Dendritic cell treated with granulocyte-macrophage colony-stimulating factor and Interleukin-4, amounts not matched to agents 40 ng/mL and 50 ng/mL, for 4 days (primary cell): ENCODE measurements around the gene NR4A3.
"Not testable (repeated sequence)": the region's sequence is repeated elsewhere in the genome, so short reads cannot be mapped to it uniquely, and the experiment has no call there.

Source experiments
- H3K27ac Mint-ChIP-seq: one replicate; pipeline ENCODE4 v1.8.0; 2022; ENCODE audit warnings: mild to moderate bottlenecking, mixed read lengths
- H3K27me3 Mint-ChIP-seq: one replicate; pipeline ENCODE4 v1.8.0; 2022; ENCODE audit warnings: mild to moderate bottlenecking, mixed read lengths
- H3K36me3 Mint-ChIP-seq: one replicate; pipeline ENCODE4 v1.8.0; 2022; ENCODE audit warnings: low read depth, mixed read lengths
- H3K4me1 Mint-ChIP-seq: one replicate; pipeline ENCODE4 v1.8.0; 2022; ENCODE audit warnings: low read depth, mixed read lengths
- H3K4me3 Mint-ChIP-seq: one replicate; pipeline ENCODE4 v1.8.0; 2022; ENCODE audit warnings: mild to moderate bottlenecking, moderate library complexity, mixed read lengths
- H3K9me3 Mint-ChIP-seq: one replicate; pipeline ENCODE4 v1.8.0; 2022; ENCODE audit warnings: mixed read lengths
- intact Hi-C: fragments of 100-400 bp; cut with micrococcal nuclease; formaldehyde crosslinking; loops from one replicate; pipeline ENCODE4 v1.15.0; 2022

The NR4A3 gene

GRCh38 chr9:99821396-99822108 lies at the start of gene NR4A3:
Gene NR4A3, plus strand, starts transcription at chr9:99821885. Its CDS starts 6,158 bp downstream, at chr9:99828043.
- Mint-ChIP-seq H3K27ac (peak within 1 kb of the TSS; percentile 87), H3K27me3 (peaks cover 49% of the 10 kb centered on the region), H3K4me3 (peak within 1 kb of the TSS; percentile 92), H3K36me3 (peaks cover 16% of the 10 kb centered on the region), H3K9me3 (no peaks in the 10 kb centered on the region), H3K4me1 (peaks cover 58% of the 10 kb centered on the region)
- intact Hi-C loops = loop anchor here (2.0 to 10.0 kb wide), 4 partner anchors 161 to 639 kb away; no protein-coding TSS in a partner anchor

DNA sequence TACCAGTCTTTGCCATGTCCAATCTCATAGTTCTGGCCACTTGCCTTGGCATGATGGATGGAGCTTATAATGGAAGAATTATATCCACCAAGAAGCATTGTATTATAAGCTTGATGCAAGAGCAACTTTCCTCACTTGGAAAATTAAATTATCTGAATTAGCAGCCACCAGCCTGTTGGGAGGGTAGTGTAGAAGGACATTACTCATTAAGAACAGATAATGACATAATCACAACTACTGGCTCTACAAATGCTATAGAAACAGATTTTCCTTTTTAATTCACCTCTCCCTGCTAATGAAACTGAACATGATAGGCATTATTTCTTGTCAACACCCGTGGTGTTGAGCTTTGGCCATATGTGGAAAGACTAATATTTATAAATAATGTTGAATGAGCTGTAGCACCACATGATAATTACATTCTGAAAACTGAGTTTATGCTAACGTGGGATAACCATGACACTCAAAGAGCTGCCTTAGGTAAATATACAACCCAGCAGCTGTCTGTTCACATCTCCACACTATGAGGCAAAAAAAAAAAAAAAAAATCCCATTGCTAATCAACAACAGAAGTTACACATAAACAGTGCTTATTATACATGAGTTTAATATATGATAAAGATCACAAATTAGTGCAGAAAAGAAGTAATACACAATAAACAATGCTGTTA lies 48.1 kb upstream of the NR4A3 start:
- intact Hi-C loops = no loop called here
- H3K4me3 Mint-ChIP-seq = no peak overlapping the region
- H3K27me3 Mint-ChIP-seq = peaks cover 2% of the 10 kb centered on the region
- no peaks in the 10 kb centered on the region for H3K4me1 Mint-ChIP-seq
- no peaks in the 10 kb centered on the region for H3K36me3 Mint-ChIP-seq
- H3K27ac Mint-ChIP-seq = no peak overlapping the region
- H3K9me3 Mint-ChIP-seq = no peaks in the 10 kb centered on the region

DNA sequence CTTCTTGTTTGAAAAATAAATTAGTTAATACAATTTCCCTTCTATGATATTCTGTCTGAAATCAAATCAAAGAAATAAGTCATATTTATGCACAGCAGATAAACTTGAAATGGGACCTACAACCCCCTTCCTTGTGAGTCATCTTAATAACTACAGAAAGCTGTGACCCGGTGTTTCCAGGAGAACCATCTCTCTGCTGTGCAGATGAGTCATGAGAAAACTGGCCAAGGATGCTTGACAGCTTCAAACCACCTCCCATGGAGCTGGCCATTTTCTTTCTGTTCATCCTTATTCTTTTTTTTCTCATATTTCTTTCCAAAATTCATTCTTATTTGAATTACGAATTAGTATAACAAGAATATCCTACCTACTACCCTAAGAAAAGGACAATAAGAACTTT lies 43.4 kb upstream of the NR4A3 start:
- Mint-ChIP-seq H3K4me1 (peaks cover 5% of the 10 kb centered on the region), H3K36me3 (no peaks in the 10 kb centered on the region), H3K27ac (no peak overlapping the region), H3K27me3 (peaks cover 2% of the 10 kb centered on the region), H3K9me3 (no peaks in the 10 kb centered on the region), H3K4me3 (no peak overlapping the region)
- intact Hi-C loops = no loop called here

GRCh38 chr9:99778836-99779235 lies 42.8 kb upstream of the NR4A3 start:
- H3K27ac Mint-ChIP-seq = no peak overlapping the region
- intact Hi-C loops = no loop called here
- no peak overlapping the region for H3K4me3 Mint-ChIP-seq
- H3K36me3 Mint-ChIP-seq = no peaks in the 10 kb centered on the region
- H3K27me3 Mint-ChIP-seq = peaks cover 2% of the 10 kb centered on the region
- H3K9me3 Mint-ChIP-seq = no peaks in the 10 kb centered on the region
- peaks cover 5% of the 10 kb centered on the region for H3K4me1 Mint-ChIP-seq

DNA sequence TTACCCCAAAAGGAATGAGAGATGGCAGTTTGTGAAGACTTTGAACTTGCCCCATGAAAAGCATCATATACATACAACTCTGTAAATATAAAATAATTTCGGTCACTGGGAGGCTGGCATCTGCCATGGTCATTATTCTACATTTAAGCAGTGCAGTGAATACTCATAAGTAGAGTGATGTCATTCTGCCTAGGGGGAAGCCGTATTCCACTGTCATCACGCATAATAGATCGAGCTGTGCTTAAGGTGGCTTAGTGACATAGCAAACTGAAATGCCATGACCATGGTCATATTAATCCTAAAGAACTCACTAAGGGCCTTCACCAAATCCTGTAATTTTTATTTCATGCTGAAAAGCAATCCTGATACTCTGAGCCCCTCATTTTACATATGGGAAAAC lies 42.4 kb upstream of the NR4A3 start:
- Mint-ChIP-seq H3K4me1 (peaks cover 5% of the 10 kb centered on the region), H3K4me3 (no peak overlapping the region), H3K27ac (no peak overlapping the region), H3K27me3 (peaks cover 2% of the 10 kb centered on the region), H3K9me3 (no peaks in the 10 kb centered on the region), H3K36me3 (no peaks in the 10 kb centered on the region)
- intact Hi-C loops = no loop called here

DNA sequence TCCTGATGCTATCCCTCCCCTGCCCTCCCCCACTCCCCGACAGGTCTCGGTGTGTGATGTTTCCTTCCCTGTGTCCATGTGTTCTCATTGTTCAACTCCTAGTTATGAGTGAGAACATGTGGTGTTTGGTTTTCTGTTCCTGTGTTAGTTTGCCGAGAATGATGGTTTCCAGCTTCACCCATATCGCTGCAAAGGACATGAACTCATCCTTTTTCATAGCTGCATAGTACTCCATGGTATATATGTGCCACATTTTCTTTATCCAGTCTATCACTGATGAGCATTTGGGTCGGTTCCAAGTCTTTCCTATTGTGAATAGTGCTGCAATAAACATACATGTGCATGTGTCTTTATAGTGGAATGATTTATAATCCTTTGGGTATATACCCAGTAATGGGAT lies 39.3 kb upstream of the NR4A3 start:
- H3K27me3 Mint-ChIP-seq, H3K36me3 Mint-ChIP-seq, H3K4me3 Mint-ChIP-seq, H3K27ac Mint-ChIP-seq, H3K9me3 Mint-ChIP-seq, intact Hi-C loops, H3K4me1 Mint-ChIP-seq: not testable (repeated sequence)

DNA sequence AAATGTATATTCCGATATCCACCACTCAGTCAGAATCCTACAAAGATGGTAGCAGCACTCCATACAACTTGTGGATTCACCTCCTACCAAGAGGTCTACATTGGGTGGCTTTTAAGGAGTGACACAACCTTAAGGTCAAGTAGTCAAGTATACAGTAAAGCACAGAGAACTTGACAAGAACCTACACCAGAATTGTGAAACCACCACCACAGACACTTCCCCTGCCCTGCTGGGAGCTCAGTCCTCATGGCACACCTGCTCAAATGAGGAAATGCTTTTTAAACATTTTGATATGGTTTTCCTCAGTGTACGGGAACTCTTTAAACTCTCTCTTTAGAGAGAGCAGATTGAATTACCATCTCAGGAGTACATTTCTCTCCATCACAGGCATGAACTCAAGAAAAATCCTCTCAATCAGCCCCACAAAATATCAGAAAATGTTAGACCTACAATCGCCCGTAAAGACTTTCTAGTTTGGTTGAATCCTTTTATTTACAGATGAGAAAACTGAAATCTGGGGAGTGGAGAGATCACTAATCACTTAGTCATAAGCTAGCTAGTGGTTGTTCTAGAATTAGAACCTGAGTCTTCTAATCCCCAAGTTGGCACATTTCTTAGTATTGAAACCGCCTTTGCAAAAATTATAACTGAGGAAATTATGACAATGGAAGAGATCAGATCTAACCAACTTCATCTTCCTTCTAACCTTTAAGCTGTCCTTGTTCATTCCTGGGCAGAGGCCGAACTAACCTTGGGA lies 38.5 kb upstream of the NR4A3 start:
- peaks cover 14% of the 10 kb centered on the region for H3K4me1 Mint-ChIP-seq
- no peak overlapping the region for H3K4me3 Mint-ChIP-seq
- no peaks in the 10 kb centered on the region for H3K36me3 Mint-ChIP-seq
- intact Hi-C loops = no loop called here
- no peak overlapping the region for H3K27ac Mint-ChIP-seq
- no peaks in the 10 kb centered on the region for H3K9me3 Mint-ChIP-seq
- H3K27me3 Mint-ChIP-seq = no peaks in the 10 kb centered on the region

DNA sequence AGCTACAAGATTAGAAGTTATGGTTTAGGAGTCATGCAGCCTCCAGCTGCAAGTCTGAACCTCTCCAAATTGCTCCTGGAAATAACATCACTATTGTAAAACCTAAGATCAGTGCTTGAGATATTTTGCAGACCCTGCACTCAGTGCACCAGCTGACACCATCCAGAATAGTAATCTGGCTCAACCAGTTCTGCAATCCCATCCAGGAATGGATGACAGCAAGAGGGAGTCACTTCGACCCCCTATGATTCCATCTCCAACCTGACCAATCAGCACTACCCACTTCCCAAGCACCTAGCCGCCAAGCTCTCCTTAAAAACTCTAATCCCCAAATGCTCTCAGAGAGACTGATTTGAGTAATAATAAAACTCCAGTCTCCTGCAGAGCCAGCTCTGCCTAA lies 37.9 kb upstream of the NR4A3 start:
- H3K27me3 Mint-ChIP-seq = no peaks in the 10 kb centered on the region
- H3K4me3 Mint-ChIP-seq = no peak overlapping the region
- no peaks in the 10 kb centered on the region for H3K36me3 Mint-ChIP-seq
- H3K4me1 Mint-ChIP-seq = peaks cover 14% of the 10 kb centered on the region
- no peak overlapping the region for H3K27ac Mint-ChIP-seq
- intact Hi-C loops = no loop called here
- H3K9me3 Mint-ChIP-seq = no peaks in the 10 kb centered on the region

DNA sequence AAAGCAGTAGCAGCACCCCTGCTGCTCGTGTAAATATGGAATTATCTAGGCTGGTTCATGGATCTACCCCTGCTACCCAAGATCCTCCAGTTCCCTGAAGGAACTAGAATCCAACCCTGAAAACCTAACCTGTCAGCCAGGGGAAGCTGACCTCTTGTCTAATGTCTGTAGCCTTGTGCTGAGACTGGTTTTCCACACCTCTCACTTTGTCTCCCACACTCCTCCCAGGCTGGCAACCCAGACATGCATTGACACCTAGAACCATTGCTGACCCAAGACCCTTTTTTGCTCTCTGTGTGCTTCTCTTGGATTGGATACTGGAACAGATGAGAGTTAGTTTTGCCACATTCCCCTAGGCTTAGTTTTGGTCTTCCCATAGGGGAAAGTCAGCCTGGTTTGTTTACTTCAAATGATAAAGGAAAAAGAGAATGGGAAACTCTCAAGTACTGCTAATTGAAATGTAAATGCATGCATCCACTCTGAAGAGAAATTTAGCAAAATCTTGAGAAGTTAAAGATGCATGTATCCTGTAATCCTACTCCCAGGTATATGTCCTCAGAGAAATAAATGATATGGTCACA lies 36.6 kb upstream of the NR4A3 start:
- Mint-ChIP-seq H3K27me3 (no peaks in the 10 kb centered on the region), H3K27ac (no peak overlapping the region), H3K9me3 (no peaks in the 10 kb centered on the region), H3K4me1 (peaks cover 14% of the 10 kb centered on the region), H3K36me3 (no peaks in the 10 kb centered on the region), H3K4me3 (no peak overlapping the region)
- intact Hi-C loops = no loop called here

- no peaks in the 10 kb centered on the region for H3K27me3 Mint-ChIP-seq
- no peak overlapping the region for H3K27ac Mint-ChIP-seq
- H3K4me1 Mint-ChIP-seq = peaks cover 14% of the 10 kb centered on the region
- H3K36me3 Mint-ChIP-seq = no peaks in the 10 kb centered on the region
- intact Hi-C loops = no loop called here
- no peaks in the 10 kb centered on the region for H3K9me3 Mint-ChIP-seq
- H3K4me3 Mint-ChIP-seq = no peak overlapping the region
Measured at GRCh38 chr9:99787556-99787955, 34.1 kb upstream of the NR4A3 start.

DNA sequence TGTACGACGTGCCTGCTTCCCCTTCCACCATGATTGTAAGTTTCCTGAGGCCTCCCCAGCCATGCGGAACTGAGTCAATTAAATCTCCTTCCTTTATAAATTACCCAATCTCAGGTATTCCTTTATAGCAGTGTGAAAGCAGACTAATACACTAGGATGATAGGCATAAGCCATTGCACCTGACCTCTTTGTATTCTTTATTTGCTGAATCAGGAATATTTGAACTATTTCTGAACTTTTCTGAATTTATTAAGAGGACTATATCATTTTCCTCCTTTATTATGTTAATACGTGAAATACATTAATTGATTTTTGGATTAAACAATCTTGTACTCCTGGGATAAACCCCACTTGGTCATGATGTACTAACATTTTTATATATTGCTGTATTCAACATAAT lies 28.2 kb upstream of the NR4A3 start:
- no peak overlapping the region for H3K4me3 Mint-ChIP-seq
- H3K4me1 Mint-ChIP-seq = no peaks in the 10 kb centered on the region
- no peak overlapping the region for H3K27ac Mint-ChIP-seq

DNA sequence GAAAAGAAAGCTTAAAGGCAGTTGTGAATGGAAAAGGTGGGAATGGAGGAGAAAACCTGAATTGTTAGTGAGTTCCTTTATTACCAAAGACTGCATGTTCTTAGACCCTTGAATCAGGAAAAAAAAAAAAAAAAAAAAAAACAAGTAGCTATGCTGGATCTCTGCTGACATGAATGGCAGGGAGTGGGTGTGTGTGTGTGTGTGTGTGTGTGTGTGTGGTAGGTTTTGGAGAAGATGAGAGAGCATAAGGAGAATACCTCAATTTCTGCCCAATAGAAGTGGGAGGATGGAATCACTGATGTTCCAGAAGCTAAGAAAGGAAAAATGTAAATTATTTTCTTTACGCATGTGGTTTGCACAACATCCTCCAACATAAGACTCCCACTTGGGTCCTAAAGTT lies 25.5 kb upstream of the NR4A3 start:
- no peak overlapping the region for H3K4me3 Mint-ChIP-seq
- peaks cover 3% of the 10 kb centered on the region for H3K27me3 Mint-ChIP-seq
- H3K4me1 Mint-ChIP-seq = no peaks in the 10 kb centered on the region
- intact Hi-C loops = no loop called here
- H3K36me3 Mint-ChIP-seq = no peaks in the 10 kb centered on the region
- H3K9me3 Mint-ChIP-seq = no peaks in the 10 kb centered on the region
- no peak overlapping the region for H3K27ac Mint-ChIP-seq

More for the DNA sequence above, 28.2 kb upstream of the NR4A3 start:
- intact Hi-C loops = no loop called here
- Mint-ChIP-seq H3K27me3 (peaks cover 3% of the 10 kb centered on the region), H3K9me3 (no peaks in the 10 kb centered on the region), H3K36me3 (no peaks in the 10 kb centered on the region)

GRCh38 chr9:99801775-99802174 lies 19.9 kb upstream of the NR4A3 start:
- H3K4me3 Mint-ChIP-seq = no peak overlapping the region
- no peaks in the 10 kb centered on the region for H3K36me3 Mint-ChIP-seq
- intact Hi-C loops = loop anchor here (10.0 kb wide), 1 partner anchor 413 kb away; no protein-coding TSS in a partner anchor
- no peak overlapping the region for H3K27ac Mint-ChIP-seq
- no peaks in the 10 kb centered on the region for H3K27me3 Mint-ChIP-seq
- no peaks in the 10 kb centered on the region for H3K4me1 Mint-ChIP-seq
- H3K9me3 Mint-ChIP-seq = no peaks in the 10 kb centered on the region

GRCh38 chr9:99803694-99804093 lies 18.0 kb upstream of the NR4A3 start:
- H3K4me1 Mint-ChIP-seq = peaks cover 9% of the 10 kb centered on the region
- no peak overlapping the region for H3K4me3 Mint-ChIP-seq
- H3K9me3 Mint-ChIP-seq = no peaks in the 10 kb centered on the region
- no peaks in the 10 kb centered on the region for H3K27me3 Mint-ChIP-seq
- H3K36me3 Mint-ChIP-seq = no peaks in the 10 kb centered on the region
- no peak overlapping the region for H3K27ac Mint-ChIP-seq
- intact Hi-C loops = loop anchor here (10.0 kb wide), 1 partner anchor 411 kb away; no protein-coding TSS in a partner anchor
